K562 (cell line): ENCODE results near the gene GRIN1.

ENCODE experiments used
- CHD1 ChIP-seq: fragments of 200-600 bp; sonication (generic); IDR thresholded peaks from one replicate; pipeline ENCODE4 v1.6.1; 2012; ENCODE audit warnings: mild to moderate bottlenecking, moderate library complexity, low read length, inconsistent platforms
- CHD2 ChIP-seq: IDR thresholded peaks from 2 replicates; pipeline ENCODE4 v1.6.1; 2011; ENCODE audit warnings: low read depth, low read length
- FOXA1 ChIP-seq: fragments of 450-650 bp; IDR thresholded peaks from 2 replicates; pipeline ENCODE4 v1.6.1; 2016; ENCODE audit warnings: mild to moderate bottlenecking, borderline replicate concordance
- RAD21 ChIP-seq, 2 experiments: fragments of 250-450 bp in 1 of 2; fragments of 450-650 bp in 1 of 2; sonication (Bioruptor Pico) in 1 of 2; formaldehyde crosslinking in 1 of 2; IDR thresholded peaks in 1 of 2; conservative IDR thresholded peaks in 1 of 2; 2 replicates each; pipeline versions ENCODE4 v1.4.0 to v1.8.0; 2020 to 2022; ENCODE audit warnings: mild to moderate bottlenecking in 2 of 2, moderate library complexity in 1 of 2
- SRF ChIP-seq, 2 experiments: fragments of 250-450, 450-650 bp in 1 of 2; sonication (Bioruptor Pico) in 1 of 2; sonication (generic) in 1 of 2; formaldehyde crosslinking; IDR thresholded peaks; 2 replicates each; pipeline versions ENCODE4 v1.5.0 to v1.5.1; 2020 to 2022; ENCODE audit warnings: mild to moderate bottlenecking in 1 of 2, missing genetic modification reagents in 1 of 2
- USF2 ChIP-seq: sonication (generic); formaldehyde crosslinking; IDR thresholded peaks from 2 replicates; pipeline ENCODE4 v1.5.0; 2020; ENCODE audit warnings: missing genetic modification reagents
- ZBTB2 ChIP-seq: fragments of 450-650 bp; IDR thresholded peaks from 2 replicates; pipeline ENCODE4 v1.6.1; 2016; ENCODE audit warnings: antibody characterized with exemption
- ZNF253 ChIP-seq: fragments of 250-450 bp; sonication (Bioruptor Pico); conservative IDR thresholded peaks from 2 replicates; pipeline ENCODE4 v1.6.1; 2021; ENCODE audit warnings: mild to moderate bottlenecking

DNA sequence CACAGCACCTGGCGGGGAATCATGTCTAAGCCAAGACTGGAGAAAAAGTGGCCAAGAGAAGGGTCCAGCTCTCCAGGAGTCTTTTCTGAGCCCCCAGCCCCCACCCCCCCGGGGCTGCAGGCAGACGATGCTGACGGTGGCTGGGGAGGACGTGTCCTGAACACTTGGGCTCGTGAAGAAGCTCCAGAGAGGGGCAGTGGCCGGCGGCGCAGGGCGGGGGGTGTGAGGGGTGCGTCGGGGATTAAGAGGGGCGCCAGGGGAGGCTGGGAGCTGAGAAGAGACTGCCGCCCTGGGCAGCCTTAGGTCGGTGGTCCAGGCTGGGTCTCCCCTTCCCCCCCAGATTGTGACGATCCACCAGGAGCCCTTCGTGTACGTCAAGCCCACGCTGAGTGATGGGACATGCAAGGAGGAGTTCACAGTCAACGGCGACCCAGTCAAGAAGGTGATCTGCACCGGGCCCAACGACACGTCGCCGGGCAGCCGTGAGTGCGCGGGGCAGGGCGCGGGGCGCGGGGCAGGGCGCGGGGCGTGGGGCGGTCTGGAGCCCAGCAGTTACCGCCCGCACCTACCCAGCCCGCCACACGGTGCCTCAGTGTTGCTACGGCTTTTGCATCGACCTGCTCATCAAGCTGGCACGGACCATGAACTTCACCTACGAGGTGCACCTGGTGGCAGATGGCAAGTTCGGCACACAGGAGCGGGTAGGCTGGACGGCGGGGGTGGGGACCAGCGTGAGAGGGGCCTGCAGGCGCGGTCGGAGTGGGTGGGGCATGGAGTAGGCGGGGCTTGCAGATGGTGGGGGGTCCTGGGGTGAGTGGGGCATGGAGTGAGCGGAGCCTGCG is 22.0 kb downstream of the GRIN1 start:
- TF ChIP-seq USF2 (CRISPR knock-in tag) (no peak), FOXA1 (no peak), ZNF253 (no peak), RAD21 (CRISPR knock-in tag; conservative IDR thresholded peaks at IDR 0.05 in 1 of 2, IDR thresholded peaks at IDR 0.05 in 1 of 2) (no peak), CHD1 (no peak), ZBTB2 (no peak), CHD2 (no peak), SRF (CRISPR knock-in tag; IDR thresholded peaks at IDR 0.05) (no peak)
